ENCODE measurements around the gene CTRB1. TPM values are rescaled to one million over a fixed set of nuclear protein-coding genes. Genes with fewer than 3 reads are reported as not detected.
"Not testable (repeated sequence)": the region's sequence is repeated elsewhere in the genome, so short reads cannot be mapped to it uniquely, and the experiment has no call there.

Gene CTRB1
- polyA plus RNA-seq, 3 donors: not detected

DNA sequence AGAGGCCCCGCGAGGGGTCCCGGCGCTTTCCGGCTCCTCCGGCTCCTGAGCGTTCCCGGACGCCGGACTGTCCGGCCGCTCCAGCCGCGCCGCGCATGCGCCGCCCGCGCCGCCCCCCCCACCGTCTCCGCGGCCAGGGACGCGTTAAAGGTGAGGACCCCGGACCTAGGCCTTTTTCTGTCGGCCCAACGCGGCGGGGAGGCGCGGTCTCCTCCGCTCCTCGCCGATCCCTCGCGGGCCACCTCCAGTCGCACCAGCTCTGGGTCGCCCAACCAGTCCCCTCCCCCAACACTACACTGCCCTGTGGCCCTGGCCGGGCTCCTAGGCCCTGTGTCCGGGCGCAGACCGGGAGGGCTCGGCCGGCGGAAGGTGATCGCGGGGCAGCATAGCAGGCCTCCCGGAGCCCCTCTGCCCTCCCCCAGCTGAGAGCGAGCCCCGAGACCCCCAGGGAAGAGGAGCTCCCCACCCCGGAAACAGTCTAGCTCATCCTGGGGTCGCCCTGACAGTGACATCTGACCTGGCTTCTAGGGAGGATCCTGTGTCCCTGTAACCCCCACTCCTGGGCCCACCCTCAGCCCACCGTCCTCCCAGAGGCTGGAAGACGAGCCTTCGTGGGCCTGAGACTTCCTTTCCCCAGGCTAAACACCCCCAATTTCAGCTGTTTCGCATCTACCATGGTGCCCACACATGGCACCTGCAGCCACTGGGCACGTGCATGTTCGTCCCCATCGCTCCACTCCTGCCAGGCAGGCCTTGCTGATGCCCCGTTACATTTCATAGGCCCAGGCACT, 47.3 kb downstream of the CTRB1 start:
- DNase-seq (ENCODE audit: low read depth in 3 of 3, low spot score in 2 of 3): no peak

DNA sequence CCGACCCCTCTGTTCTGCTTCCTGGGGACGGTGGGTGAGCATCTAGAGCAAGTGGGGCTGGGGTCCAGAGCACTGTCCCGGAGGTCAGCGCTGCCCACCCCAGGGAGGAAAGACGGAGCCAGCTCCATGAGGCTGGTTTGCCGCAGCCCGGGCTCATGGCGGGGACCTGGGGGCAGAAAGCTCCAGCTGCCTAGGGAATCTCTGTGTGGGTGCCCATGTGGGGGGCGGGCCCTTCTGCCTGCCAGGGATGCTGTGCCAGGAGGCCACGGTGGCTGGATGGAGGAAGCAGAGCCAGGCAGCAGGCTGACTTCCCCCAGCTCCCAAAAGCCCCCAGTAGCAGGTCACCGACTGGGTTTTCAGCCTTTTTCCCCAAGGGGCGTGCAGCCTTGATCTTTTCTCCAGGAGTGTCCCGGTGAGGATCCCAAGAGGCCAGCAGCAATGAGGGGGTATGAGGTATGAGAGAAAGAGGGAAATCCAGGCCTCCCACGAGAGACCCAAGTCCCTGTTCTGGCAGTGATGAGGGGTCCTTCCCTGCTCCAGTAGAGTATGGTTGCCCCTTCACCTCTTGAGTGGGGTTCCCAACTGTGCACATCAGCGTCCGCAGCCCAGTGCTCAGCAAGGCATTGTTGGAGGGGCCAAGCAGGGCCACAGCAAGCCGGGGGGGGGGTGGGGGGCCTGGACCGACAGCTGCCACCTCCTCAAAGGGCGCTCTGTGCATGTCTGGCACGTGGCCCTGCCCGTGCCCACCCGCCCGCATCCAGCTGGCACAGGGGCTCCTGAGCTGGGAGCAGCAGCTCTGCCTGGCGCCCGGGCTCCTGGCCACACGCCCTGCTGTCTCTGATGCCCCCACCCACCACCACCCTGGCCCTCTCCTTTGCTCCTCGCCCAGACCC, 48.2 kb downstream of the CTRB1 start:
- no peak for DNase-seq (ENCODE audit: low read depth in 3 of 3, low spot score in 2 of 3)

- no peak for DNase-seq (ENCODE audit: low read depth in 3 of 3, low spot score in 2 of 3)
These were observed 49.0 kb downstream of the CTRB1 start for GRCh38 chr16:75267631-75268264.

- DNase-seq (ENCODE audit: low read depth in 3 of 3, low spot score in 2 of 3): not testable (repeated sequence)
These were observed 50.6 kb downstream of the CTRB1 start for GRCh38 chr16:75269358-75269757.

GRCh38 chr16:75271441-75272096, 52.8 kb downstream of the CTRB1 start:
- DNase-seq (ENCODE audit: low read depth in 3 of 3, low spot score in 2 of 3): no peak

DNA sequence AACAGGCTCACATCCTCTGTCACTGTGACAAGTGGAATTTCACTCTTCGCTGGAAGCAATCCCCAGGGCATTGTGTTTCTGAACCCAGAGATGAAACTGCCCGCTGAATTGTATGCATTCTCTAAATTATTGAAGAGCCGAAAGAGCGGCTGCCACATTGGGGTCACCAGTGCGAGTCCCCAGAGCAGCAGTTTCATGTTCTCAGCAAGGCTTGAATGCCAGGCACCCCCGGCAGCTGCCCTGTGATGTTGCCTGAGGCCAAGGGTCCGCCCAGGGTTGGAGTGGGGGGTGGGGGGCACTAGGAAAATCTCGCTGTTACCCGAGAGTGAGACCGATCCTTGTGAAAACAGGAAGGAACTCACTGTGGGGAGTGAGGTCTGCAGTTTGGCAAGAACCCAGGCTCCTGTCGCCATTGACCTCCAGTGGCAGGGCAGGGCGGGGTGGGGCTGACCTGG, 53.3 kb downstream of the CTRB1 start:
- DNase-seq (ENCODE audit: low read depth in 3 of 3, low spot score in 2 of 3): no peak

- DNase-seq (ENCODE audit: low read depth in 3 of 3, low spot score in 2 of 3): not testable (repeated sequence)
These were observed 53.8 kb downstream of the CTRB1 start for GRCh38 chr16:75272629-75273028.

DNA sequence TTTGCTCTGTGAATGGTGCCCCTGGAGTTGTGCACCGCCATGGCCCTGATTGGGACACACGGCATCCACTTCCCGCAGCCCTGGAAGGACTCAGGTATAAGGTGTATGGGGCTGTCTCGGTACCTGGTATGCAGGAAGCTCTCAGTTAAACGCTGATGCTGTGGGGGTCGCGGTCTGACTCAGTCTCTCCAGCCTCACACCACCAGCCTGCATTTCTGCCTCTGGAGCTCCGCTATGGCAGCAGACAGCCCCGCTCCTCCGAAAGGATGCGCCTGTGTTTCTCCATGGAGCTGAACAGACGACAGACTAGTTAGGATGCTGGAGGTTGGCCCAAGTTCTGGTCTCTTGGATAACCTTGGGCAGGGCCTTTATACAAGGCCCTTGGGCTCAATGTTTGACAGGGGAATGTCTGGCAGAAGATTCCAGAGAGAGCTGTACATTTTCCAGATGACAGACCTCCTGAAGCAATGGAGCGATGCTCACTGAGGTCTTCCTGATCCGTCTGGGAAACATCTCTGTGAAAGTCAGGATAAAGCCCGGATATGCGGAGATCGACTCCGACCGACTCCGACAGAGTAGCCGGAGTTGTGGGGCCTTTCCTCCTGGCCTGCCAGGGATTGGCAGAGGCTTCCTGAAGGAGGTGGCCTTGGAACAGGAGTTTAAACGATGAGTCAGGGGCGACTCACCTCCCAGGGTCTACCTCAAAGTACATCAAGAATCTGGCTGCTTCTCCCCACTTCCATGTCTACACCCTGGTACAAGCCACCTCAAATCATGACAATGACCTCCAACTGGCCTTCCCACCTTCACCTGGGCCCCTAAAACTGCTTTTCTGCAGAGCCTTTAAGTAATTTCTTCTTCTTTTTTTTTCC, 54.5 kb downstream of the CTRB1 start:
- no peak for DNase-seq (ENCODE audit: low read depth in 3 of 3, low spot score in 2 of 3)

Other genes with a start within 250 kb of the CTRB1 start
- gene WDR59, start 233.9 kb upstream of the CTRB1 start, polyA plus RNA-seq (ENCODE audit: insufficient read length in 3 of 3): 10 to 100 TPM; 79.0 to 82.1 (median 79.1) TPM
- gene ZNRF1, start 220.0 kb upstream of the CTRB1 start, polyA plus RNA-seq (ENCODE audit: insufficient read length in 3 of 3): 10 to 100 TPM; 28.7 to 29.0 (median 28.7) TPM
- gene LDHD, start 102.2 kb upstream of the CTRB1 start, polyA plus RNA-seq (ENCODE audit: insufficient read length in 3 of 3): 1 to 10 TPM; 4.9 to 5.7 (median 5.7) TPM
- 10 to 100 TPM; 25.5 to 28.9 (median 28.8) TPM for gene ZFP1, start 70.5 kb upstream of the CTRB1 start, polyA plus RNA-seq (ENCODE audit: insufficient read length in 3 of 3)
- not detected for gene CTRB2, start 11.8 kb upstream of the CTRB1 start, polyA plus RNA-seq (ENCODE audit: insufficient read length in 3 of 3)
- gene BCAR1, start 32.6 kb downstream of the CTRB1 start, polyA plus RNA-seq (ENCODE audit: insufficient read length in 3 of 3): 10 to 100 TPM; 37.1 to 44.2 (median 37.2) TPM
- gene CFDP1, start 214.5 kb downstream of the CTRB1 start, polyA plus RNA-seq (ENCODE audit: insufficient read length in 3 of 3): 100 to 1,000 TPM; 202 to 221 (median 203) TPM
- gene TMEM170A, start 245.7 kb downstream of the CTRB1 start, polyA plus RNA-seq (ENCODE audit: insufficient read length in 3 of 3): 10 to 100 TPM; 37.4 to 39.8 (median 39.0) TPM